HG02588 (cell line): ENCODE results near the gene CADPS.

ENCODE experiments used
- ATAC-seq: cut with Tn5 transposase; IDR thresholded peaks from one replicate; pipeline ENCODE4 v1.9.1; 2021; ENCODE audit warnings: mild to moderate bottlenecking, moderate library complexity; ENCODE audit not compliant: unreplicated experiment

Gene CADPS

GRCh38 chr3:62531981-62532380 lies 343.2 kb downstream of the CADPS start:
- no peak for ATAC-seq

DNA sequence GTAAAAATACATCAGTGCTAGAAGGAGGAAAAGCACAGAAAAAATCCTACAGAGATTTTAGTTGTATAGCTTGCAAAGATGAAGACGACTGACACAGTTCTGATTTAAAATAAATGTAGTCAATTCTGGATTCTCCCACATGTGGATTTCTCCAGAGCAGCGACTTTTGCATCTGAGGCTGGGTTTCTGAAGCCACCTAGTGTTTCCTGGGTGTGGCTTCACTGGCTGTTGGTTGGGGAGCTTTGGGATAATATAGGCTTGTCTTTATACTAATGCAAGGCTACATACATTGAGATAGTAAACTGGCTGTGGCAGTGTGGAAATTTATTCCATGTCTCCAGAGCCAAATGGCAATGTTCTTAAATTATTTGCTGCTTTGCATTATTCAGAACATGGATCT lies 343.7 kb downstream of the CADPS start:
- no peak for ATAC-seq

- ATAC-seq, result no peak
These were observed 346.0 kb downstream of the CADPS start for GRCh38 chr3:62529230-62529629.

GRCh38 chr3:62527474-62527873 lies 347.7 kb downstream of the CADPS start:
- ATAC-seq, result no peak

DNA sequence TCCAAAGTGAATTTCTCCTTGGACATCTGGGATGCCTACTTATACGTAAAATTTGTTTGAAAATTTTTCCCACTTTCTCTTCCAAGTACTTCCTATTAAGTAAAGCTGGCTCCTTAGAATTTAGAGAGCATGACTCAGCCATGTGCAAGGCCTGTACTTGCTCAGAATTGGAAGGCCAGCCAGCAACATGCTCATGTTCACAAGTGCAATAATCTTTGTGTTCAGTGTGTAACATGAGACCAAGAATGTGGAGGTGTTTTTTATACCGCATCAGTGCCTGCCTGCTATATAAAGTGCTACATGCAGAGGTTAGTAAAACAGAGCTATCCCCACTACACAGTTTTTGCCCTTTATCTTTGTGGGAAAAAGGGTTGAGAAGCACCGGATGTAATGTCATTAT lies 349.9 kb downstream of the CADPS start:
- no peak for ATAC-seq

GRCh38 chr3:62523672-62524071 lies 351.5 kb downstream of the CADPS start:
- ATAC-seq, result no peak

- ATAC-seq, result no peak
These were observed 353.6 kb downstream of the CADPS start for GRCh38 chr3:62521464-62522105.

DNA sequence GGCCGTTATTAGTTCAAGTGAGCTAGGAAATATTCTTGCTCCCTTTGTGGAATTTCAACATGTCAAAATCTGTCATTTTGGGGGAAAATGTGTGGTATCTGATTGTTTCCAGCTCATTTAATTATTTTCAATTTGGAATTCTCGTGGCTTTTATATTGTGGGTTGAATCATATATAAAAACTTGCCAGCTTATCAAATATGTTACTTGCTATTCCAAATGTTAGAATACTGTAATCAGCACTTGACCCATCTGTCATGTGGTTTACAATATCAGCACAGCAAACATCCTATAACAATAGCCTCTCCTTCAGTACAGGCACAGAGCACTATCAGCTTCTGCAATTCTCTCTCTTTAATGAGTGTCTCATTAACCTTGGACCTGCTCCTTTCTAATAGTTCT lies 371.7 kb downstream of the CADPS start:
- no peak for ATAC-seq

DNA sequence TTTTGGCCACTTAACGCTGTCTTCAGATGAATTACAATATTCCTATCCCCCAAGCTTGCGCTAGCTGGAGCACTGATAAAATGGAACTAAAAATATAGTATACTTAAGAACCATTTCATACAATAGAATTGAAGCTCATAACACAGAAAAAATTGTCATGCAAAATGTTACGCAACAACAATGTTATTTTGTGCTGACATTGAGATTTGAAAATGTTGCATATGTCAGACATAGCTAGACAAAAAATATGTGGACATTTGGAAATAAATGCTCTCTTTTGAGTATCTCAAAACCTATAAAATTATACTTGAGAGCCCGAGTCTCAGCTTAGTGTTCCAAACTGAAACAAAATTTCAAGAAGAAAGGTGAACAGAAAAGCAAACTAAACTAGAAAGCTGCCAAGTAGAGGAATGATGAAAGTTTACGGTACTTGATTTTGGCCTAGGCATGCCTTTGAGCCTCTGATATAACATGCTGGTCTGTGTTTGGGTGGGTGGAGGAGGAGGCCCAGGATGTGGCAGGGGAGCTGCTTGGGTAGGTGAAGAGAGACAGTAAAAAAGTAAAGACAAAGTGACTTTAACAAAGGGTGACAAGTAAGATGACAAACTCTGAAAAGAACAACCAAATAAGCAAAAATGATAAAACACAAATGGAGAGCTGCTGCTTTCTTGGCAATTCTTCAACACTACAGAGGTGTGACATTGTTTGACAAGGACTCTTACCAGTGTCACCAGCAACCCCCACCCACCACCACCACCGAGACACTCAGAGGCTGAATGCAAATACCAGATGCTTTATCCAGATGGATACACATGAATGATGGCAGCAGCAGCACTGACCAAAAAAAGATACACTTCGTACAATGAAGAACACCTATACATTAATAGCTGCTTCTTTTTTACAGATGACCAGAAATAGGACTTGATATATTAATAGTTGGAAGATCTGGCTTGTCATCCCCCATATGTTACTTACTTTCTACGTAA lies 372.6 kb downstream of the CADPS start:
- no peak for ATAC-seq

DNA sequence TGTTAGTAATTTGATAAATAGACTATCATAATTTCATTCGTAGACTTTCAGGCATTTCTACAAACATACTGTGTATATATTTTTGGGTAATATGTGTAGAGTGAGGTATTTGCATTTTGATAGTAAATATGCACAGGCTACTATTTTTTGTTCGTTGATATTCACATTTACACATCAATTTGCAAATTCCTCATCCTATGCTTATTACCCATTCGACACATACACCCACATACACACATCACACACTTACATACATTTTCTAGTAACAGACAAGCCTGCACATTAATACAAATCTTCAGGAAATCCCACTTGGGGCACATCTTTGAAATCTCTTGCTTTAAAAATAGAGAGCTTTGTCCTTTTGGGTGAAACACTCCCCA lies 373.9 kb downstream of the CADPS start:
- no peak for ATAC-seq

- no peak for ATAC-seq
These were observed 374.5 kb downstream of the CADPS start for GRCh38 chr3:62500556-62501288.

GRCh38 chr3:62497156-62497555 lies 378.1 kb downstream of the CADPS start:
- ATAC-seq, result no peak

DNA sequence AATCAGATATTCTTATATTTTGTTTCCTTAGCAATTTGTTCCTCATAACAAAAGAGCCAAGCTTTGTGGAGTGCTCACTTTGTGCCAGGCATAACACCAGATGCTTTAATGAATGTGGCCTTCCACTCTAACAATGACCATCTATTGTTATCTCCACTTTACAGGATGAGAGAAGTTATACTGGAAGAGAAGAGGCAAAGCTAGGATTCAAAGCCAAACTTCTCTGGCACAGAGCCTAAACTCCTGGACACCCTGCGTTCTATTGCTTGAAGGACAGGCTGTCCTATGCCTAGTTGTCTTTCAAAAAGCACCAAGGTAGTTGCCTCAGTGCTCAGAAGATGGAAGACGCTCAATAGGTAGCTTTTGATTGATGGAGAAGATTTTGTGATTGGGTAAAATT lies 378.7 kb downstream of the CADPS start:
- ATAC-seq, result no peak

DNA sequence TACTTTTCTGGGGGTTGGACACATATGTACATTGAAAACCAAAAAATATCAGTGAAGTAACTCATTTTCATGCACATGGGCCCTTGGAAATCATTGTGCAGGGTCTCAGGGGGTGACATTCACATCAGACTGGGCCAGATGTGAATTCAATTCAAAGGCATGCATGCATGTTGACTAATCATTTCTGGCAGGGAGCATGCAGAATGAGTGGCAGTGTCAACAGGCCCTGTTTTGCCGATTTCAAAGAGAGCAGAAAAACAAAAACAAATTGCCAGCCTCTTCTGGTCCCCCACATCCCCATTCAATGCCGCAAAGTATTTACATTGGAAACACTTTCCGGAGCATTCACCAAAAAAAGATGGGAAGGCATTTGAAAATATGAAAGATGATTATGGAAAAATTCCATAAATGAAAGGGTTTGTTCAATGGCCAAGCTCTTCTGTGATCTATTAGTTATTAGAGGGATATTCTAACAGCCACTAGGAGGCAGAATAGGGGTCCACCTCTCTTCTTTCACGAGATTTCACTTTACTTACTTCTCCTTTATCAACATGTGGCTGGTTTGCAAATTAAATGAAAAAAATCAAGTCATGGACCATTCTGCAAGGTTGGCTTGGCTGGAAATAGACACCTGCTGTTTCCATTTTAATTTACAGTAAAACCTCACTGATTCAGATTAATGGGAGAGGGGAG lies 382.0 kb downstream of the CADPS start:
- ATAC-seq, result no peak

GRCh38 chr3:62482961-62483360 lies 392.3 kb downstream of the CADPS start:
- no peak for ATAC-seq

GRCh38 chr3:62481962-62482361 lies 393.3 kb downstream of the CADPS start:
- ATAC-seq, result no peak

GRCh38 chr3:62480056-62480455 lies 395.2 kb downstream of the CADPS start:
- ATAC-seq, result no peak

DNA sequence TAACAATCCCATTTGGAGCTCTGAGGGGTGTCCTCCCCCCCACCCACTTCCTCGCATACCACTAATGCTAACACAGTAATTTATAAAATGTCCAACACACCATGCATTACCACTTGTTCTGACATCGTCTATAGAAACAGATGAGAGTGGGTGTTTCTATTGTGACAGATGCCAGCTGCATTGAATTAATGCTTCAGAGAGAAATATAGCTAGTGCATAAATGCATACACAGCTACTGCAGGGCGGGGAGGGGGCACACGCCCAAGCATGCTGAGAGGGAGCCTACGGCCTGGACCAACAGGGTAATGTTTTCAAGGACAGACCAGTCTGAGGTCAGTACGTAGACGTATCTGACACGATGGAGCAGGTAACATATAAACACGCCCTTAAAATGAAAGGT lies 395.9 kb downstream of the CADPS start:
- no peak for ATAC-seq

DNA sequence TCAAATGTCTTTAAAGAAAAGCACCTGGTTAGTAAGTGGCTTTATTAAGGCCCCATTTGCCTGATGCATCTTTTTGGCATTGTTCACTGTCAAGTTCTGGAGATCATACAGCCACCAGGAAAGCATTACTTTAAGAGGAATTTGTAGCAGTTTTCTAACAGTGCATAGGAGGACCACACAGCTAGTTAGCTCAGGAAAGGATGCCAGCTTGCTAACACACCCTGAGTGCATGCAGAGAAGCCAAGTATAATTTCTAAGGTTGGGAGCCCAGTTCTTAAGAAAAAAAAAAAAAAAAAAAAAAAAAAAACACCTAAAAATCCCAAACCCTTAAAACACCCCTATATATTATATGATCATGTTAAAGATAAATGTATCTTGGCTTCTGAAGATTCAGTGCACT lies 399.9 kb downstream of the CADPS start:
- no peak for ATAC-seq

GRCh38 chr3:62467966-62468722 lies 407.1 kb downstream of the CADPS start:
- no peak for ATAC-seq
